CD4-positive, alpha-beta T cell treated with Interleukin-1 beta for 1 hour (primary cell): ENCODE data around the gene NTSR1.

ENCODE experiments used
- DNase-seq, 2 donors: peaks; one replicate each; pipeline ENCODE4 v3.0.0-alpha.2; 2020 to 2022

The NTSR1 gene

DNA sequence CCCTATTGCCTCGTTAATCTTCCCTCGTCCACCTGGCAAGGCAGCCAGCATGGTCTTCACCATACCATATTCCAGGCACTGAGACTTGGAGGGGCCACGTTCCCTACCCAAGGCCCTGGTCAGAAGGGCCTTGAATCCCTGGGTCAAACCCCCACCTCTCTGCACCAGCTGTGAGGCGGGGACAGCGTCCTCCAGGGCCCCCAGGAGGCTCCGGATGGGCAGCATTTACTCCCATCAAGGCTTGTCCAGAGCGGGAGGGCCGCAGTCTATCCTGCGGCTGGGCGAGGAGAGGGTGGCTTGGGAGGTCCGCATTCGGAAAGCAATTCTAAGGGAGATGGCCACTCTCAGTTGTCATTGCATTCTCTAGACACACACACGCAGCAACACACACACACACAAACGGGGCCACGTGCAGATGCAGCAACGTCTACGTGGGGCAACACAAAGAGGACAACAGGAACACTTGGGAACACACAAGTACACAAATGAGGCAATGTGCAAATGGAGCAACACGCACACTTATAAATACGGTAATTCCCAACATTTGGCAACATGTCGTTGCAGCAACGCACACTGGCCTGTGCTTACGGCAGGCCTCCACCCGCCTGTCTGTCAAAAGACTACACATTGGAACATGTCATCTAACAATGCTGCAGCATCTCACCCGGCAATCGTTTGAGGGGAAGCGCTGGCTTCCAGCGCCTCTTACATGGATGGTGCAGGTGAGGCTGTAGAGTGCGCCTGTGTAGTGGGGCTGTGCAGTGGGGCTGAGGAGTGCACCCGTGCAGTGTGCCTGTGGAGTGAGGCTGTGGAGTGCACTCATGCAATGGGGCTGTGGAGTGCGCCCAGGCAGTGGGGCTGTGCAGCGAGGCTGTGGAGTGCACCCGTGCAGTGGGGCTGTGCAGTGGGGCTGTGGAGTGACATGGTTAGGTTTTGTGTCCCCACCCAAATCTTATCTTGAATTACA, 12.9 kb upstream of the NTSR1 start:
- no peak for DNase-seq

DNA sequence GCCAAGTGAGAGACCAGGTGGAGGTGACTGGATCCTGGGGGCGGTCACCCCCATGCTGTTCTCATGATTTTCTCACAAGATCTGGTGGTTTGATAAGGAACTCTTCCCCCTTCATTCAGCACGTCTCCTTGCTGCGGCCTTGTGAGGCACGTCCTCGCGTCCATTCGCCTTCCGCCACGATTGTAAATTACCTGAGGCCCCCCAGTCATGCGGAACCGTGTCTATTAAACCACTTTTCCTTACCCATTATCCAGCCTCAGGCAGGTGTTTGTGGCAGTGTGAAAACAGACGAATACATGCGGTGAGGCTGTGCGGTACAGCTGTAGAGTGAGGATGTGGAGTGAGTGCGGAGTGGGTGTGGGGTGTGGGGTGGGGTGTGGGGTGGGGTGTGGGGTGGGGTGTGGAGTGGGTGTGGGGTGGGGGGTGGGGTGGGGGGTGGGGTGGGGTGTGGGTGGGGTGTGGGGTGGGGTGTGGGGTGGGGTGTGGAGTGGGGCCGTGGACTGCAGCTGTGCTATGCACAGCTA, 12.1 kb upstream of the NTSR1 start:
- no peak for DNase-seq

DNA sequence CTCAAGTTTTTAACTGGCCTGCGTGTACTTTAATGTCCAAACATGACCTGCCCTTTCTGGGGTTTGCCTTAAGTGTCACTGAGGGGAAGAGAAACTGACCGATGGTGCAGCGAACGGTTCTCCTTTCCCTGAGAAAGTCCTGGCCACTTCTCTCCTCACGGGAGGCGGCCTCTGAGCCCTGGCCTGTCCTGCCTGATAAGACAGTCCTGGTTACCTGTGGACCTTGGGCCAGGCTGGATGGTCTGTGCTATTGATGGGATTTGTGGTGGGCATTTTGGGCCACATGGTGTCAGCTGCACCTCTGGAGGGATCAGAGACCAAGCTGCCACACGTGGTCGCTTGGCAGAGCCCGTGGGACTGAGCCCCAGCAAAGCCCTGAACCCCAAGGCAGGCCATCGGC, 11.6 kb upstream of the NTSR1 start:
- no peak for DNase-seq

DNA sequence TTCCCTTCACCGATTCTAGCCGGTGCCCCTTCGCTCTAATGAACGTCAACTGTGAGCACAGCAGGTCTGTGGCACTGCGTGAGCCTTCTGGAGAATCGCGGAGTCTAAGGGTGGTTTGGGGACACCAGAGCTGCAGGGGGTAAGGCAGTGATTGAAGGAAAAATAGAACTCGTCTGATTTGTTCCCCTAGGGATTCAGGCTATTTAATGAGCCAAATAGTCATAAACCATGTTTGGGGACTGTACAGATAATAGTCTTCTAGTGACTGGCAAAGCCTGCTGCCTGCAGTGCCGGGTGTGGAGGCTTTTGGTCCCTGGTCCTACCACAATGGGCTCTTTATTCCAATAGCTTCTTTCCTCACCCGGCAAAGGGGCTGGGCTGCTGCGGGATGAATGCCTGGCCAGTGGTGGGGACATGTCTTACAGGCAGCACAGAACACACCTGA, 11.1 kb upstream of the NTSR1 start:
- no peak for DNase-seq

DNA sequence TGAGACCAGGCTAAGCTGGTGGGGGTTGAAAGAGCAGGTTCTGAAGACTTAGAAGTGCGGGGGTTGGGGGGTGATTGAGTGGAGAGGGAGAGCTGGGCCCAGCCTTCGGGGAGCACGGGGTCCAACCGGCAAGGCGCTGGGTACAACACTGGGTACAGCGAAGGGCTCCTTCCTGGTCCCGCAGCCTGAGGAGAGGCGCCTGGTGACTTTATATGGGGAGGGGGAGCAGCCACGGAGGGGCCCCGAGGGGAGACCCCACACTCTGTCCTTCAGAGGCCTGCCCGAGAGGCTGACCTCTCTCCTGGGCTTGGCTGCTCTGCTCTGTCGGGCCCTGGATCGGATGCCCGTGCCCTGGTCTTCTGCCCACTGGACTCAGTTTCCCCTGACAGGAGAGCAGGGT, 10.4 kb upstream of the NTSR1 start:
- no peak for DNase-seq

DNA sequence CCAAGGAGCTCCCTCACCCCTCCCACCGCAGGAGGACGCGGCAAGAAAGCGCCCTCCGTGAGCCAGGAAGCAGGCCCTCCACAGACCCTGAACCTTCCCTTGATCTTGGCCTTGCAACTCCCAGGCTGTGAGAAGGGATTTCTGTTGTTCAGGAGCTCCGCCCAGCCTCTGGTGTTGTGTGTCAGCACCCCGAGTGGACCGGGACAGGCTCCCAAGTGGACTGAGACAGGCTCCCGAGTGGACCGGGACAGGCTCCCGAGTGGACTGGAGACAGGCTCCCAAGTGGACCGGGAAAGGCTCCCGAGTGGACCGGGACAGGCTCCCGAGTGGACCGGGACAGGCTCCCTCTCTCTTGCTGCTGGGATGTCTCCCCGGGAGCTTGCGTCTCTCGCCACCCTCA, 9.3 kb upstream of the NTSR1 start:
- no peak for DNase-seq

DNA sequence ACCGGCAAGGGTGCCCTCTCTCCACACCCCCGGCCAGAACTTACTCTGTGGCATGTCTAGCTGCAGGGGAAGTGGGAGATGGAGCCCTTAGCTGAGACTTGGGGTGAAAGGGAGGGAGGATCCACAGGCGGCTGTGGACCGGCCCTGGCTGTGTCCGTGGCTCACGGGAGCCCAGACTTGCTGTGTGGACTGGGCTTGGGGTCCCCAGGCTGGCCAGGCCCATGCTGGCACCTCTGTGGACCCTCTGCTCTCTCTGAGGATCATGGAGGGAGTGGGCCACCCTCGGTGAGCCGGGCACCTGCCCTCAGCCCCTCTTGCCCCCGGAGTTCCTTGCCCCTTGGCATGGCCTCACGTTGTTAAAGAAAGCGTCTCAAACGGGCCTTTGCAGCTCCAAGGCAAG, 8.9 kb upstream of the NTSR1 start:
- DNase-seq: no peak

DNA sequence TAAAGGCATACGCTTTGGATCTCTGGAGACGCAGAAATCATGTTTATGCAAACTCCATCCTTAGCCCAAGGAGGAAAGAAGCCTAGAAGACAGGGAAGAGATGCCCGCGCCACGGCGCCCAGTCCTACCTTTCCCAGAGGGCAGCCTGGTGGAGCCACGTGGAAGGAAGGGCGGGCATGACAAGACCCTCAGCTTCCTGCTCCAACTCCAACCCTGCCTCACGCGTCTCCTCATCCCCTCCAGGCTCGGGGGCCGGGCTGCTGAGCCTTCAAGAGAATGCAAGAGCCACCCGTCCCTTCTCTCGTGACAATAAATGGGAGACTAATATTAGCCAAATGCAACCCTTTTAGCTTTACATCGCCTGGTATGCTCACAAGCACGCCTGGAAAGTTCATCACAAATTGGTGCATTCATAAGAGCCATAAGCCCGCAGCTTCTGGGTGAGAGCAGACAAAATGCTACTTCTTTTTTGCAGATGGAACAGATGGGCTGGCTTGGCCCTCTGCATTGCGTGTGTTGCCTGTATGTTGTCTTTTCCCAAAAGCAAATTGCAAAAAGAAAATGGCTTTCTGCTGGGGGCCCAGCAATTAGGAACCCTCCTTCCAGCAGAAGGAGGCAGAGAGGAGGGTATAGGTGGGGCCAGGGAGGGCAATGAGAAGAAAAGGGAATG, 8.2 kb upstream of the NTSR1 start:
- no peak for DNase-seq

DNA sequence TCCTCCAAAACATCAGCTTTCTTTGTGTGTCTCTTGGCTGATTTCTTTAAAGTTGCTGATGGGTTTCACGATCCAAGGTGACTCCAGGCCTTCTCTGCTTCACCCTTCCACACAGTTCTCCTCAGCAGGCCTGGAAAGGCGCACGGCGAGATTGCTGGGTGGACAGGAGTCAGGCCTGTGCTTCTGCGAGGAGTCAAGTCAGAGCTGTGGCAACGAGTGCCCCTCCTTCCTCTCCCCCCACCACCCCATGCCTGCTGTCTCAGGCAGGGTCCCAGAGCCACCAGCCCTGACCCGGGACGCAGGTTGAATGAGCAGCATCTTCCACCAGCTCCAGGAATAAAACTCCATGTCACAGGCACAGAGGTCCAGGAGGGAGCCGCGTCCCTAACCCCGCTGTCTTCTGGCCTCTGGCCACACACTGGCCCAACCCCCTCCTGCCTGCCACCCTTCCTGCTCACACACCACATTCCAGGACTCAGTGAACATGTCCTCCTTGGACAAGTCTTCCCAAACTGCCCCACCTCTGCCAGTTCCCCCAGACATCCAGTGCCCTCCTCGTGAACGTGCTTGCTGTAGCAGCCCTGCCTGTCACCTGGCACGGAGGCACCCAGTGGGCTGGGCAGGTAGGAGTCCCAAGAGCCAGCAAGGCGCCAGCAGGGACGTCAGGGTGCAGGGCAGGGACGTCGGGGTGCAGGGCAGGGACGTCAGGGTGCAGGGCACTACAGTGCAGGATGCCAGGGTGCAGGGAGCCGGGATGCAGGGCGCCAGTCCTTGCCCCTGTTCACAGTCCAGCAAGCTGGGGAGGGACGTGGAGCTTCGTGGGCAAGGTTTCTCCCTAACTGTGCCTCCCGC, 7.2 kb upstream of the NTSR1 start:
- no peak for DNase-seq

DNA sequence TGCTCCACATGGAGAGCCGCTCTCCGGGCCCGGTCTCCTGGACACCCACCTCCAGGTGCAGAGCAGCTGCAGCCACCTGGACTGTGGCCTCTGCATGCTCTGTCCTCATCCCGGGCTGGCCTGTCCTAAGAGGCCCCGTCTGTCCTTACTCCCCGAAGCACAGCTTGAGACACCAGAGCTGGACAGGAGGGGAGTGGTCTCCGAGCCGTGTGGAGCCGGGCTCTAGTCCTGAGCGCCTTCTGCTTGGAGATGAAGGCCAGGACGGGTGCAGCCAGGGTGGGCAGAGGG, 6.7 kb upstream of the NTSR1 start:
- no peak for DNase-seq

DNA sequence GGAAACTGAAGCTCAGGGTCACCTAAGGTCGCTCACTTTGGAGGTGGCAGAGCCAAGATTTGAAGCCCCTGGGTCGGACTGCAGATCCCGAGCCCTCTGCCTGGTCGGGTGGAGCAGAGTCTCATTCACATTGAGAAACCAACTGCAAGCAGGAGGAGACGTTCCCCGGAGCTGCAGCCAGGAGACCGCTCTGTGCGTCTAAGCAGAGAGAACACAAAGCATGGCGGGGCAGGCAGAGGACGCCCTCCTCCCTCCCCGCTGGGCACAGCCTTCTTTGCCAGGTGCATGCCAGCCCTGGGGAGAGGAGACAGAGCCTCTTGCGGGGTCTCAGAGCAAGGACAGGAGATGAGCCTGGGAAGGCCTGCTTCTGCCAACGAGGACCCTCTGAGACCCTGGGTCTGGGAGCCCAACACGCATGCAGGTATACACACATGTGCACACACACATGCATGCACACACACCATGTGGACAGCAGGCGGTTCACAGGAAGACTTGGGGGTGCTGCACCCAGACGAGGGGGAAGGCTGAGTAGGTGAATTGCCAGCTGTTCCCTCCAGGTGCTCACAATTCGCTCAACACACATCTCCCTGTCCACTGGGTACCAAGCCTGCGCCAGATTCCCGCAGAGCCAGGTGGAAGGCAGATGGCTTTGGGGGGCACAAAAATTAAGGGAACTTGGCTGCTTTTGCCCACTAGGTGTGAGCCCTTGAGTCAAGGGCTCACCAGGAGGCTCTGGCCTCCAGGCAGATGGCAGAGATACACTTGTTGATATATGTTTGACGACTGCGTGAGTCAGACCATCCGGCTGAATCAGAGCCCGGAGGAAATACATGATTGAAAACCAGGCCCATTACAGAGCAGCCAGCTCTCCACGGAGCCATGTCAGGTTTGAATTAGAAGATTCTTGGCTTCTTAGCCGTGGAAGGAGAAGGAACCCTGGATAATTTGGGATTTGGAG, 5.5 kb upstream of the NTSR1 start:
- DNase-seq: no peak

DNA sequence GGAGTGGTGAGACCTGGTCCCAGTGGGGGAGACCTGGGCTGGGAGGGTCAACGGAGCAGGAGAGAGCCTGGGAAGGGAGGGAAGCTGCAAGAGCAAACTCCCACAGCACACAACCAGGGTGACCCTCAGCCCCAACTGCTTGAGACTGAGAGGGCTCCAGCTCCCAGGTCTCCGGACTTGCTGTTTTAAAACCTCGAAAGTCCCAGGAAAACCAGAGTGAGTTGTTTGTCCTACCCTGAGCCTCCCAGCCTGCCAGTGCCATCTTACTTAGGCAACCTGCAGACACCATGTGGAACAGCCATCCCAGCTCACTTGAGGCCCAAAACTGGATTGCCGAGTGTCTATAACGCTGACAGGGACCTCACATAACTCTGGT, 4.8 kb upstream of the NTSR1 start:
- DNase-seq: no peak

DNA sequence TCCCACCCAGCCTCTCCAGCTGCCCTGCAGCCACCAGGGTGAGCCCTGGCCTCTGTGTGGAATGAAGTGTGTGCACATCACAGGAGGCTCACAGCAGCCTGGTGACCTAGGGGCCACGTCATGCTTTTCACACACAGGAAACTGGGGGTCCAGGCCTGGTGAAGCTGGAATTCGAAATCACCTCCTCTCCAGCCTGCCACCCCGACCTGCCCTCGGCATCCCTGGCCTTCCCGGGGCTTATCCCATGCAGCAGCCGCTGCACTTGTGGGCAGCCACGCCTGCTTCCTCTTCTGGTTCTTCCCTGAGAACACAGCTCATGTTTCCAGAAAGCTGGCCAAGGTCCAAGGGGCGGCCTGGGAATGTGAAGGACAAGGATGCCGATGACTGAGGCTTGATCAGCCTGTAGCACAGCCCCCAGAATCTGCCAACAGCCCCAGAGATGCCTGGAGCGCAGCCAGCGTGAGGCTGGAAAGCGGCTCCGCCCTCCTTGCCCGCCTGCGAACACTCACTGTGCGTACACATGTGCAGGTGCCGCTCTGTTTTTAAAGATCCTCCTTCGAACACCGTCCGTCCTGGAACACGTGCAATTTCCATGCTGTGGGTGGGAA, 4.2 kb upstream of the NTSR1 start:
- no peak for DNase-seq

DNA sequence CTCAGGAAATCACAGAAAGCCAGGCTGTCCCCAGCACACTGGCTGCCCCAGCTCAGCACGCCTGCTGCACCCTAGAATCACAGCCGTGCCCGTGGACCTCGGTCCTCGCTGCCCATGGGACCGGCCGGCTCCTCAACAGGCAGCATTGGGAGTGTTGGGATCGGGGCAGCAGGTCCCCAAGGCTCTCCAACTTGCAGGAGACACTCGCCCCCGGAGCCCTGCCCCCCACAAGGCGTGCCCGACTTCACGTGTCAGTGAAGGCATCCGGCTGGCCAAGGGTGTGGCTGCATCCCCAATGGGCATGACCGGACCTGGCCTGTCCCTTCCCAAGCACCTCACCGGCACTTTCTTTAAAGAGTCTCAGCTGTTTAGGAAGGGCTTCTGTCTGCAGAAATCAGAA, 3.0 kb upstream of the NTSR1 start:
- no peak for DNase-seq

DNA sequence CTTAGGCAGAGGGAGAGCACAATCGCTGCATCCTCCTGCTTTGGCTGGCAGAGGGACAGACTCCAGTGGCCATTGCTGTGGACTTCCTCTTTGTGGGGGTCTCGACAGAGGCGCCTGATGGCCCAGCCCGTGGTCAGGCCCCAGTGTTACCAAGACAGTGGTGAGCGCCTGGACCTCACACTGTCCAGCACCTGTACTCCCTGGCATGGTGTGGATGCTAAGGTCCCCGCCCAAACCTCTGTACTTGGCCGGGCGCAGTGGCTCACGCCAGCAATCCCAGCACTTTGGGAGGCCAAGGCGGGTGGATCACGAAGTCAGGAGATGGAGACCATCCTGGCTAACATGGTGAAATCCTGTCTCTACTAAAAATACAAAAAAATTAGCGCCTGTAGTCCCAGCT, 2.3 kb upstream of the NTSR1 start:
- DNase-seq: no peak

DNA sequence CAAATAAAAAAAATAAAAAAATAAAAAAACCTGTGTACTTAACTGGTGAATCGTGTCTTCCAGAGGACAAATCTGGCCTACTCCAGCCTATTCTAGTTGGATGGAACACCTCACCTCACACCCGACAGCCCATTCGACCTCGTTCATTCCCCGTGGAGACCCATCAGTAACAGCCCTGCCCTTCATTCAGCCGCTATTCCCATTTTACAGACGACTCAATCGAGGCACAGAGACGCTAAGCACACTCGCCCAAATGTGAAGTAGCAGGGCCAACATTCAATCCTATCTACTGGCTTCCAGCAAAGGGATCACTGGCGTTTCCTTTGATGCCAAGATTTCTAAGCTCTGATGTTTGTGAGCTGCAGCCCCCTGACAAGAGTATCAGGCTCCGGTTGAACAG, 1.8 kb upstream of the NTSR1 start:
- DNase-seq: no peak

DNA sequence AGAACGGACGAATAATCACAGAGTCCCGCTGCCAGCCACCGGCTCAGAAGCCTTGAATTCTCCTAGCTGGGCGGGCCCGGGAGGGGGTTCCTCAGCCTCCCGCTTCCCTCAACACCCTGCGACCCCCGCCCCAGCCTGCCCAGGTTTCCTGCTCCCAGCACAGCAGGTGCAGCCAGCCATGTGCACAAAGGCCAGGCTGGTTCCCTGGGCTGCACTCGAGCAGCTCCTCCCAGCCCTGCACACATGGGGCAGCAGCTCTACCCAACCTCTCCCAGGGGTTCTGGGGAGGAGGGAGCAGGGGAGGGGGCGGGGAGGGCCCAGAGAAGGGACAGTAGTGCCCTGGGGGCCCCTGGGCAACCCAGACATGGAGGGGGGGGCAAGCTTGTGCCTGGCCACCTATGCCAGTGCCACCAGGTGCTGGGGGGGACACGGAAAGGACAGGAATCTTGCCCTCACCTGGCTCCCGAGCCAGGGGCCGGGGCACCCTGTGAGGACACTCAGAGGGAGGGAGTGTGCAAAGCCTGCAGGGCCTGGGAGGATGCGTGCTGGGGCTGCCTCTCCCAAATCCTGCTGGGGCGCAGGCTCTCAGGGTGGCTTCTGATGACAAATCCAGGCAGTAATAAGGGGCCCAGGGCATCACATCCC, 1.2 kb upstream of the NTSR1 start:
- no peak for DNase-seq

DNA sequence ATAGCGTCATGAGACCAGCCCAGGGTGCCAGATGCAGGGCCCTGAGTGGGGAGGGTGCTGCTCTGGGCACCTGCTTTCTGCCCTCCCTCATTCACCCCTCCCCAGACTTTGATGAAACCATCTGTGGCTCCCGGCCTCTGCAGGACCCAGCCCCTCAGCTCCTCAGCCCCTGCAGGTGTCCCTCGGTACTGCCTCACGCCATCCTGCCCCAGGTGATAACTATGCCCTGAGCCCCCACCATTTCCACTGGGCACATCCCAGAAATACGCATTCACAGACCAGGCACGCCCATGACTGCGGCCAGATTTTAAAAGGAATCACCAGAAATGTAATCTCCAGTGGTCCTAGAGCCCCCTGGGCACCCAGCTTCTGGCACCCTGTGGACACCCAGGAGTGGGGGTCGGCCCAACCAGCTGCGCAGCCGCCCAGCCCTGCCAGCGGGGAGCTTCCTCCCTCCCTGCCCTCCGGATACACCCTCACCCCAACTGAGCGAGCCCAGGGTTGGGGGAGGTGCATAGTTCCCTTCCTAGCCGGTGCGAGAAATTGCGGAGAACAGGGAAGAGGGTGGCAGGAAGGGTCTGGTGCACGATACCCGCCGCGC, 615 bp upstream of the NTSR1 start:
- DNase-seq: no peak

DNA sequence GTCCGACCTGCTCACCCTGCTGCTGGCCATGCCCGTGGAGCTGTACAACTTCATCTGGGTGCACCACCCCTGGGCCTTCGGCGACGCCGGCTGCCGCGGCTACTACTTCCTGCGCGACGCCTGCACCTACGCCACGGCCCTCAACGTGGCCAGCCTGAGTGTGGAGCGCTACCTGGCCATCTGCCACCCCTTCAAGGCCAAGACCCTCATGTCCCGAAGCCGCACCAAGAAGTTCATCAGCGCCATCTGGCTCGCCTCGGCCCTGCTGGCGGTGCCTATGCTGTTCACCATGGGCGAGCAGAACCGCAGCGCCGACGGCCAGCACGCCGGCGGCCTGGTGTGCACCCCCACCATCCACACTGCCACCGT, 885 bp downstream of the NTSR1 start:
- no peak for DNase-seq

DNA sequence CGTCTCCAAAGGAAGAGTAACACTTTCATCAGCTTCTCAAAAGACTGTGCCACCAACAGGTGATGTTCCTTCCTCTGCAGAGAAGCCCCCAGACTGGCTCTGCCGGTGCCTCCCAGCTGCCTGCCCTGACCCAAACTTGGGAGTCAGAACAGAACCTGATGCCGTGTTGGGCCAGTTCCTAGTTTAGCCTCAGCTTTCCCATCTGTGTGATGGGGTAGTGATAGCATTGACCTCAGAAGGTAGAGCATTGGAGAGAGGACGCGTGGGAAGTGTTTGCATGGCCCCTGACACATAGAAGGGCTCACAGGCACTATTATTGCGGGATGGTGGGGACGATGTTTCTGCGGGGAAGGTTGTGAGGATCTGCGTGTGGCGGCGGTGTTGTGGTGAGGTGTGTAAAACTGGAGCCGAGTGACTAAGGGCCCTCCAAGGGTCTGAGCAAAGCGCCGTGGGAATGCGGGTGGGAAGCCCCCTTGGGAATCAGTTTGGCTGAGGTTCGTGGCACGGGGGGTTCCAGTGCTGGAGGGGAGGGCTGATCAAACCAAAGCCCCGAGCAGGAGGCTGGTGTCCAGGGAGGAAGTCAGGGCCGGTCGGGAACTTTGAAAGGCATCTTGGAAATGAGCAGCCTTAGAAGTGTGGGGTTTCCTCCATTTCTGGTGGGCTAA, 1.7 kb downstream of the NTSR1 start:
- no peak for DNase-seq
